GM21526 (cell line): ENCODE data around the gene SEMA3G.
A peak's percentile ranks its signal among the peaks of the same experiment; 100 is the strongest.

Source experiments
- ATAC-seq: cut with Tn5 transposase; IDR thresholded peaks from one replicate; pipeline ENCODE4 v1.9.1; 2021; ENCODE audit warnings: moderate library complexity; ENCODE audit not compliant: unreplicated experiment, low FRiP score

SEMA3G gene

GRCh38 chr3:52444860-52445793 is at the start of gene SEMA3G:
Gene SEMA3G (minus strand): TSS chr3:52445103. CDS start chr3:52445027, 76 bp downstream.
- ATAC-seq, result peak; percentile 73

- ATAC-seq, result no peak
These were observed 49.5 kb upstream of the SEMA3G start for GRCh38 chr3:52494445-52494844.

GRCh38 chr3:52493232-52494017 is 48.5 kb upstream of the SEMA3G start:
- no peak for ATAC-seq

GRCh38 chr3:52492059-52492458 is 47.2 kb upstream of the SEMA3G start:
- ATAC-seq, result no peak

- no peak for ATAC-seq
These were observed 46.1 kb upstream of the SEMA3G start for GRCh38 chr3:52490939-52491526.

GRCh38 chr3:52490035-52490938 is 45.4 kb upstream of the SEMA3G start:
- ATAC-seq, result no peak

GRCh38 chr3:52489453-52489852 is 44.5 kb upstream of the SEMA3G start:
- ATAC-seq, result no peak

GRCh38 chr3:52488746-52489145 is 43.8 kb upstream of the SEMA3G start:
- no peak for ATAC-seq

GRCh38 chr3:52487788-52488691 is 43.1 kb upstream of the SEMA3G start:
- no peak for ATAC-seq

- ATAC-seq, result no peak
These were observed 42.3 kb upstream of the SEMA3G start for GRCh38 chr3:52487050-52487787.

- ATAC-seq, result no peak
These were observed 40.0 kb upstream of the SEMA3G start for GRCh38 chr3:52484680-52485461.

GRCh38 chr3:52483577-52484381 is 38.9 kb upstream of the SEMA3G start:
- no peak for ATAC-seq

GRCh38 chr3:52483081-52483480 is 38.2 kb upstream of the SEMA3G start:
- ATAC-seq, result no peak

GRCh38 chr3:52481819-52482521 is 37.1 kb upstream of the SEMA3G start:
- no peak for ATAC-seq

GRCh38 chr3:52480768-52481715 is 36.1 kb upstream of the SEMA3G start:
- ATAC-seq, result no peak
